Activated naive CD4-positive, alpha-beta T cell treated with anti-CD3 and anti-CD28 coated beads, Interleukin-2, amount 10 ng/mL, durations not matched to agents 7 days and 5 days (primary cell): ENCODE measurements around the gene C15orf40.
A peak's percentile ranks its signal among the peaks of the same experiment; 100 is the strongest.
"Not testable (repeated sequence)": the region's sequence is repeated elsewhere in the genome, so short reads cannot be mapped to it uniquely, and the experiment has no call there.

ENCODE experiments used
- CTCF ChIA-PET: fragments of 350-600 bp; sonication (Branson Sonifier 250); formaldehyde crosslinking; loops from one replicate; lab custom pipeline; 2021; ENCODE audit warnings: antibody characterized with exemption; lab: Charles Lee
- DNase-seq: peaks from one replicate; pipeline ENCODE4 v3.0.0-alpha.2; 2020
- H3K27ac Mint-ChIP-seq: one replicate; pipeline ENCODE4 v1.8.0; 2021; ENCODE audit warnings: mild to moderate bottlenecking, moderate library complexity, mixed read lengths
- H3K27me3 Mint-ChIP-seq: one replicate; pipeline ENCODE4 v1.8.0; 2021; ENCODE audit warnings: mild to moderate bottlenecking, mixed read lengths
- H3K36me3 Mint-ChIP-seq: one replicate; pipeline ENCODE4 v1.8.0; 2021; ENCODE audit warnings: mixed read lengths
- H3K4me1 Mint-ChIP-seq: one replicate; pipeline ENCODE4 v1.8.0; 2021; ENCODE audit warnings: mixed read lengths
- H3K4me3 Mint-ChIP-seq: one replicate; pipeline ENCODE4 v1.8.0; 2021; ENCODE audit warnings: mild to moderate bottlenecking, moderate library complexity, mixed read lengths
- H3K9me3 Mint-ChIP-seq: one replicate; pipeline ENCODE4 v1.8.0; 2021; ENCODE audit warnings: mixed read lengths

C15orf40 gene

DNA sequence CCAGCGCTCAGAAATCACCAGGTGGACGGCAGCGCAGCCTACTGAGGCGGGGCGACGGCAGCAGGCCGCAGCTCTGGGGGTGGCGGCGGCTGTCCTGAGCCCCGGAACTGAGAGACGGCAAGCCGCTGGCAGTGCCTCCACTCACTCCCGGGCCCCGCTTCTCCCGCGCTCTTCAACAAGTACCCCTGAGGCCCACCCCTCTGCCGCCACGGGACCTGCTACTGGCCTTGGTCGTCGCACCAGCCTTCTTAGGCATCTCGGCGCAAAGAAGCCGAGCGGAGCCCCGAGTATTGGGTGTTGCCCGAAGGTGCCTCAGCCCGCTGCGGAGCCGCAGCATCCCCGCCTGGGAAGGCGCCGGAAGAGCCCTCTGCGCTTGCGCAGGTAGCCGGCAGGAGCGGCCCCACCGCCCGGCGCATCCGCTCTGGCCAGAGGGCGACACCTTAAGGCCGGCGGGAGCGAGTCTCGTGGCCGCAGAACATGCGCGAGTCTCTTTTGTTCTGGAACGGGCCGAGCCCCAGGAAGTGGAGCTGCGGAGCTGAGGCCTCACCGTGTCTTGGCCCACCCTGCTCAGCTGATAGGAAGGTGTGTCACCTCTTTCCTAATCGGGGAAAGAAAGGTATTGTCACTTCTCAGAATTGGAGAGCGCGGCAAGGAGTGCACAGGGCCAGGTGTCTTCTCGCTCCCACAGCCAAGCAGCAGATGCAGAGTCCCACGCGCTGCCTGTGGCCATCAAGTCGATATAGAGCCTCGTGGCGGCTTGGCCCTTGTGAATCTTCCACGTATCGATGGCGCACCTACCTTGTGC, at the start of gene C15orf40:
TSS of gene C15orf40 (minus strand) at position 369 of the 805 bp plus-strand sequence. CDS start at position 337, 32 bp downstream.
- H3K27me3 Mint-ChIP-seq, result no peaks in the 10 kb centered on the region
- CTCF ChIA-PET, result interaction anchor here (1.0 to 3.3 kb wide), 15 partner anchors 11 to 480 kb away, joined by 3 to 20 read pairs (median 4); no protein-coding TSS in a partner anchor

DNA sequence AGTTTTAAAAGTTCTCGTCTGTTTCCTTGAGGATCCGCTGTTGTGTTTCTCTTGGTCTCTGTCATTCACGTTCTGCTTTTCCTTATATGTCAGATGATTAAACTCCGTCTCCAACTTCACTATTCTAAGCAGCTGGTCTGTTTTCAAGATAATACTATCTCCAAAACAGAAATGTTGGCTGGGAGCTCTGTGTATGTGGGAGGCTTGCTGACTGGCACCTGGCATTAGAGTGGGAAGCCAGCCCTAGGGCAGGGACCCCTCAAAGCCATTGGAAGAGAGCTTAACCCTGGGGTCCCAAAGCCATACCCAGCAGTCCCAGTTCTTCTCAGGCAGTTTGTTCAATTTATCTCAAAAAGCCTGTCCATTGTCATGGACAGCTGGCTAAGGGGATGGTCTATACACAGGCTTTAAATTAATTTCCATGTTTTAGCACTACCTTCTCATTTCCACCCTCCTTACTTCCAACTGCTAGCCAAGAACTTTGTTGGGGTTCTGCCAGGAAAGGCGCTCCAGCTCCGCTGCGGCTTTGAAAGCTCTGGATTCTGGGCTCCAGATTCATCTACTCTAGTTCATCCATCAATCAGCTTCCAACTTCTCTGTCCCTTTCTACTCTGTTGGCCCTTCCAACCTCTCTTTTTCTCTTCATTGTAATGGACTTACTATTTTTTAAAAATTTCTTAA, 46.4 kb upstream of the C15orf40 start:
- no peak overlapping the region for H3K4me3 Mint-ChIP-seq
- no peak for DNase-seq

More for the DNA sequence above, at the start of gene C15orf40:
- H3K4me3 Mint-ChIP-seq, result peak within 1 kb of the TSS; percentile 96
- peak within 1 kb of the TSS; percentile 97 for H3K27ac Mint-ChIP-seq
- peaks cover 43% of the 10 kb centered on the region for H3K36me3 Mint-ChIP-seq
- peaks cover 42% of the 10 kb centered on the region for H3K4me1 Mint-ChIP-seq
- no peaks in the 10 kb centered on the region for H3K9me3 Mint-ChIP-seq
- DNase-seq, result peak; percentile 87

DNA sequence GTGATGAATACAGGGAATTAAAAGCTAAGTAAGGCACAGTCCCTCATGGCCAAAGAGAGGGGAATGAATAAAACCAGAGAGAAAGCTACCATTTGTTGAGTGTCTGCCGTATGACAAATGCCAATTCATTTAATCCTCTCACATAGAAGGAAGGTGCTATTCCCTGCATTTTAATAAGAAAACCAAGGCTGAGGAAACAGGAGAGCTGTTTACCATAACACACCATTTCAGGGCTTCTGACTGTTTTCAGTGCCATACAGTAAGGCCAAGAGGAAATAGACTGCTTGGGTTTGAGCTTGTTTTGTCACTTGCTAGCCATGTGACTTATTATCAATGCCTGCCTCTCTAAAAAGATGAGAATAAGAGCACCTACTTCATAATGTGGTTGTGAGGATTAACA, 45.6 kb upstream of the C15orf40 start:
- H3K9me3 Mint-ChIP-seq, result no peaks in the 10 kb centered on the region
- no peaks in the 10 kb centered on the region for H3K27me3 Mint-ChIP-seq
- CTCF ChIA-PET, result no interaction called here
- H3K4me1 Mint-ChIP-seq, result peaks cover 15% of the 10 kb centered on the region
- no peak for DNase-seq
- peaks cover 20% of the 10 kb centered on the region for H3K36me3 Mint-ChIP-seq
- no peak overlapping the region for H3K4me3 Mint-ChIP-seq
- H3K27ac Mint-ChIP-seq, result no peak overlapping the region

More for the DNA sequence above, 46.4 kb upstream of the C15orf40 start:
- peaks cover 15% of the 10 kb centered on the region for H3K4me1 Mint-ChIP-seq
- no peak overlapping the region for H3K27ac Mint-ChIP-seq
- H3K27me3 Mint-ChIP-seq, result no peaks in the 10 kb centered on the region
- H3K9me3 Mint-ChIP-seq, result no peaks in the 10 kb centered on the region
- CTCF ChIA-PET, result no interaction called here
- H3K36me3 Mint-ChIP-seq, result peaks cover 20% of the 10 kb centered on the region

DNA sequence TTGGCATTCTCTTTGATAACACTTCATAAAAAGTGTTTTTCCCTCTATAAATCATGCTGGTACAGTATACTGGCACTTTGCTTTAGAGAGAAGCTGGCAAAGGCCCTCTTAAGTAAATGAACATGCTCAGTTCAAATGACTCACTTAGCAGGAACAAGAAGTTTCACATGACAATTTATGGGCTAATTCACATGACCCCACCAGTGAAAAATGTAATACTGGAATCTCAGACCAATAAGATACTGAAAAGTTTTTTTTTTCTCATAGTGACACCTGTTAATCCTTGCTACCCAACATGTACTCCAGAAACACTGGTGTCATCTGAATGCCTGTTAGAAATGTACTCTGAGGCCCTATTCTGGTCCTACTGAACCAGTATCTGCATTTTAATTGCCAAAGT, 41.7 kb upstream of the C15orf40 start:
- Mint-ChIP-seq H3K4me3 (no peak overlapping the region), H3K27me3 (no peaks in the 10 kb centered on the region), H3K4me1 (peaks cover 11% of the 10 kb centered on the region), H3K36me3 (peaks cover 31% of the 10 kb centered on the region), H3K27ac (no peak overlapping the region), H3K9me3 (no peaks in the 10 kb centered on the region)
- no peak for DNase-seq
- CTCF ChIA-PET, result no interaction called here

DNA sequence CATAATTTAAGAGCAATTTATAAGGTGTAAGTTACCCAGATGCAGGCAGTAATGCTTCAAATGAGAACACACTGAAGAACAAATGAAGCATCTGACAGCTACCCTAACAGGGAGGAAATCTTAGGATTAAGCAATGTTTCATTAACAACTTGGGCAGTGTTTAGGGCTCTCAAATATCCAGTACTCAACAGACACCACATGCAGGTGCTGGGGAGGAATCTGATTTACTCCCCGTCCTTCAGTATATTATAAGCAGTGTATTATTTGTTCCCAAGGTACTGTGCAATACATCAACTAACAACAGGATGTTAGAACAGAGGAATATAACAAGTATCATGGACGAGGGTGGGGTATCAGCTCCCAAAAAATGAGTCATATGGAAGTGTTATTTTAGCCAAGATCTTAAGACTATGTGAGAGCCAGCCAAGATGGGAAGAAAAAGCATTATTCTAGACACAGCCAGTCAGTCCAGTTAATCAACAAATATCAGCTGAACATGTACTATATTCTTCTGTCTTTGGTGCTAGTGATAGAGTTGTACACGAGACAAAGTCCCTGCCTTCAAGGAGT, 35.2 kb upstream of the C15orf40 start:
- H3K4me3 Mint-ChIP-seq, result no peak overlapping the region
- no peak for DNase-seq
- CTCF ChIA-PET, result no interaction called here
- H3K27me3 Mint-ChIP-seq, result no peaks in the 10 kb centered on the region
- H3K4me1 Mint-ChIP-seq, result no peaks in the 10 kb centered on the region
- H3K36me3 Mint-ChIP-seq, result peaks cover 62% of the 10 kb centered on the region
- H3K27ac Mint-ChIP-seq, result no peak overlapping the region
- H3K9me3 Mint-ChIP-seq, result no peaks in the 10 kb centered on the region

DNA sequence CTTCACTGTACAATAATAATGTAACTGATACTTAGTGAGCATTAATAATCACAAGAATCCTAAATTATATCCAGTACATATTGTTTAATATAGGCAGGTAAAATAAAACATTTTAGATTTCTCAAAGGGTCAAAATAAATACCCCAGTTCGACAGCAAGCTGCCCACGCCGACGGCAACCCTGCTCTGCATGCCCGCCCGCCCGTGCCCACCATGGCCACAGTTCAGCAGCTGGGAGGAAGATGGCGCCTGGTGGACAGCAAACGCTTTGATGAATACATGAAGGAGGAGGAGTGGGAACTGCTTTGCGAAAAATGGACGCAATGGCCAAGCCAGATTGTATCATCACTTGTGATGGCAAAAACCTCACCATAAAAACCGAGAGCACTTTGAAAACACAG, 32.7 kb upstream of the C15orf40 start:
- CTCF ChIA-PET, result no interaction called here
- Mint-ChIP-seq H3K27me3 (no peaks in the 10 kb centered on the region), H3K36me3 (peaks cover 74% of the 10 kb centered on the region), H3K9me3 (no peaks in the 10 kb centered on the region), H3K27ac (no peak overlapping the region), H3K4me3 (no peak overlapping the region), H3K4me1 (peaks cover 5% of the 10 kb centered on the region)
- DNase-seq, result no peak

DNA sequence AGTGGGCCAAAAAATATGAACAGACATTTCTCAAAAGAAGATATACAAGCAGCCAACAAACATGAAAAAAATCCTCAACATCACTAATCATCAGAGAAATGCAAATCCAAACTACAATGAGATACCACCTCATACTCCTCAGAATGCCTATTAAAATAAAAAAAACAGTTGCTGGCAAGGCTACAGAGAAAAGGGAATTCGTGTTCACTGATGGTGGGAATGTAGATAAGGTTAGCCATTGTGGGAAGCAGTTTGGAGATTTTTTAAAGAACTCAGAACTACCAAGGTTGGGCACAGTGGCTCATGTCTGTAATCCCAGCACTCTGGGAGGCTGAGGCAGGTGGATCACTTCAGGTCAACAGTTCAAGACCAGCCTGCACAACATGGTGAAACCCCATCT, 27.8 kb upstream of the C15orf40 start:
- Mint-ChIP-seq H3K27ac (peak overlapping the region; percentile 63), H3K27me3 (no peaks in the 10 kb centered on the region), H3K4me1 (peaks cover 29% of the 10 kb centered on the region), H3K4me3 (no peak overlapping the region), H3K36me3 (peaks cover 68% of the 10 kb centered on the region), H3K9me3 (peaks cover 5% of the 10 kb centered on the region)
- DNase-seq, result no peak
- CTCF ChIA-PET, result no interaction called here

DNA sequence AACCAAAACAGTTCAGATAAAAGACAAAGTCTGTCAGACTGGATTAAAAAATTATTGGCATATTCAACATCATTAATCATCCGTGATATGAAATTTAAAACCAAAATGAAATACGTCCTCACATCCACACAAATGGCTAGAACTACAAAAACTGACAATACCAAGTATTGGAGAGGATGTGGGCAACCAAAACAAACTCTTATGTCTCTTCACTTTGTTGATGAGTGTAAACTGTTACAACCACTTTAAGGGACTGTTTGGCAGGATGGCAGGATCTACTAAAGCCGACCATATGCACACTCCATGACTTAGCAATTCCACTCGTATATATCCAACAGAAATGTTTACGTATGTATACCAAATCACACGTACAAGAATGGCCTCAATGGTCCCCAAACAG, 24.8 kb upstream of the C15orf40 start:
- Mint-ChIP-seq H3K27ac (peak overlapping the region; percentile 77), H3K4me3 (no peak overlapping the region), H3K9me3 (peaks cover 5% of the 10 kb centered on the region), H3K4me1 (peaks cover 29% of the 10 kb centered on the region), H3K27me3 (no peaks in the 10 kb centered on the region), H3K36me3 (peaks cover 62% of the 10 kb centered on the region)
- CTCF ChIA-PET, result no interaction called here
- DNase-seq, result no peak

DNA sequence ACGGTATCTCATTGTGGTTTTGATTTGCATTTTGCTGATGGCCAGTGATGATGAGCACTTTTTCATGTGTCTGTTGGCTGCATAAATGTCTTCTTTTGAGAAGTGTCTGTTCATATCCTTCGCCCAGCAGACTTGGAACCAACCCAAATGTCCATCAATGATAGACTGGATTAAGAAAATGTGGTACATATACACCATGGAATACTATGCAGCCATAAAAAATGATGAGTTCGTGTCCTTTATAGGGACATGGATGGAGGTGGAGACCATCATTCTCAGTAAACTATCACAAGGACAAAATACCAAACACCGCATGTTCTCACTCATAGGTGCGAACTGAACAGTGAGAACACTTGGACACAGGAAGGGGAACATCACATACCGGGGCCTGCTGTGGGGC, 19.8 kb upstream of the C15orf40 start:
- peaks cover 45% of the 10 kb centered on the region for H3K36me3 Mint-ChIP-seq

DNA sequence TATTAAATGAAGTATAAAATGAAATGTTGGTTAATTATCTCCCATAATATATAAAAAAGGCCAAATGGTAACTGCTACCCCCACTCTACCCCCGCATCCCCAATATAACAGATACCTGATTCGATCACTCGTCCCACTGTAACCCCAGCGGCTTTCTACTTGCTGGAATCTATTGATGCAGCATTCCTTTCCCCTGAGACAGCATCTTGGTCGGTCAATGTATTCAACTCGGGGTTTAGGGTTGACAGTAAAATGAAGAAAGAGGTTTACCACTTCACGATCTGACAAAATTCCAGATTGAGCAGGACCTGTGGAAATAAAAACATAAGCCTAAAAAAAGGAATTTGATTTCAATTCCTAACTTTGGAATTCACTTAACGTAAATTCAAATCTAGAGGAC, 18.6 kb upstream of the C15orf40 start:
- CTCF ChIA-PET, result no interaction called here
- Mint-ChIP-seq H3K4me1 (no peaks in the 10 kb centered on the region), H3K9me3 (no peaks in the 10 kb centered on the region), H3K36me3 (peaks cover 38% of the 10 kb centered on the region), H3K4me3 (no peak overlapping the region), H3K27me3 (no peaks in the 10 kb centered on the region), H3K27ac (no peak overlapping the region)
- no peak for DNase-seq

More for the DNA sequence above, 19.8 kb upstream of the C15orf40 start:
- H3K4me1 Mint-ChIP-seq, H3K27ac Mint-ChIP-seq, CTCF ChIA-PET, DNase-seq, H3K4me3 Mint-ChIP-seq, H3K9me3 Mint-ChIP-seq, H3K27me3 Mint-ChIP-seq: not testable (repeated sequence)

DNA sequence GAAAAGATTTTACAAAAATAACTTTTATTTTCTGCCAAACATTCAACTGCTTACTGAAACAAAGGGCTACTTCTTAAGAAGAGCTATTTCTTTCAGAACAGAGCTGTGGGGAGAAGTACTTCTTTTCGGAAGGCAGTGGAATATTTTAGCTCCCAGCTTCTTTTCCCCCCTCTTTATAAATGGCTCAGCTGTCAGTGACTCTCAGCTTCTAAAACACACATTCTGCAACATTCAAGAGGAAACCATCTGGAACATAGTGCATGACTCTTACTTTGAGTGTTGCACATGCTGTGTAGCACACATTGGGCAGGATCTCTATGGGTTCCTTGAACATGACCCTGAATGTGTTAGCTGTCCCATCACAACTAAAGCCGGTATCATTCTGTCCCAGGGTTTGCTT, 7.0 kb upstream of the C15orf40 start:
- CTCF ChIA-PET, result interaction anchor here (1.5 kb wide), 1 partner anchor 230 kb away, joined by 4 read pairs; no protein-coding TSS in a partner anchor
- H3K4me1 Mint-ChIP-seq, result peaks cover 9% of the 10 kb centered on the region
- no peak overlapping the region for H3K4me3 Mint-ChIP-seq
- H3K27me3 Mint-ChIP-seq, result no peaks in the 10 kb centered on the region
- H3K36me3 Mint-ChIP-seq, result peaks cover 22% of the 10 kb centered on the region
- H3K27ac Mint-ChIP-seq, result no peak overlapping the region
- no peaks in the 10 kb centered on the region for H3K9me3 Mint-ChIP-seq
- no peak for DNase-seq

DNA sequence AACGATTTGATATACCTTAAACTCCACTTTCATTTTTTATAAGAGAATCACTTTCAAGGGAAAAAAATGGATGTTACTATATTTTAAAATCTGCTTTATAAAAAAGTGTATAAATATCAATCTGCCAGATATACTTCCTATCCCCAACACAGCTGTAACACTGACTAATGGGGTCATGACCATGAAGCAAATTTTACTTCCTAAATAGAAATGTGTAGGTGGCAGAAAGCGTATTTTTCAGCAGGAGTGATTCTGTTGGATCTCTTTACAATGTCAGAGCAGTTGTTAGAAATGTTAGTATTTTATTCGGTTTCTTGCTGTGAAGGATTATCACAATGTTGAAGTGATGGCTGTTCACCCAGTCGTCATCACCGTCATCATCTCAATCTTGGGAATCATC, 5.5 kb upstream of the C15orf40 start:
- no peak for DNase-seq
- Mint-ChIP-seq H3K36me3 (peaks cover 30% of the 10 kb centered on the region), H3K9me3 (no peaks in the 10 kb centered on the region), H3K27ac (no peak overlapping the region), H3K4me3 (no peak overlapping the region), H3K4me1 (peaks cover 21% of the 10 kb centered on the region), H3K27me3 (no peaks in the 10 kb centered on the region)
- CTCF ChIA-PET, result no interaction called here

DNA sequence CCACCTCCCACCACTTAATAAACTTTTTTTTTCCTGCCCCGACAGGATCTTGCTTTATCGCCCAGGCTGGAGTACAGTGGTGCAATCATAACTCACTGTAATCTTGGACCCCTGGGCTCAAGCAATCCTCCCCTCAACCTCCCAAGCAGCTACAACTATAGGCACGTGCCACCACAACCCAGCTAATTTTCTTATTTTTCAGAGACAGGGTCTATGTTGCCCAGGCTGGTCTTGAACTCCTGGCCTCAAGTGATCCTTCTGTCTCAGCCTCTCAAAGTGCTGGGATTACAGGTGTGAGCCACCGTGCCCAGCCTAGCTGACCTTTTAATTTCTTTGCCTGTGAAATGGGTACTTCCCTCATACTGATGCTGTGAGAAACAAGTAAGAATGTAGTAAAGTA, 3.9 kb upstream of the C15orf40 start:
- Mint-ChIP-seq H3K4me3 (no peak overlapping the region), H3K27me3 (no peaks in the 10 kb centered on the region), H3K4me1 (peaks cover 30% of the 10 kb centered on the region), H3K9me3 (no peaks in the 10 kb centered on the region), H3K36me3 (peaks cover 33% of the 10 kb centered on the region), H3K27ac (no peak overlapping the region)
- CTCF ChIA-PET, result no interaction called here
- DNase-seq, result no peak

DNA sequence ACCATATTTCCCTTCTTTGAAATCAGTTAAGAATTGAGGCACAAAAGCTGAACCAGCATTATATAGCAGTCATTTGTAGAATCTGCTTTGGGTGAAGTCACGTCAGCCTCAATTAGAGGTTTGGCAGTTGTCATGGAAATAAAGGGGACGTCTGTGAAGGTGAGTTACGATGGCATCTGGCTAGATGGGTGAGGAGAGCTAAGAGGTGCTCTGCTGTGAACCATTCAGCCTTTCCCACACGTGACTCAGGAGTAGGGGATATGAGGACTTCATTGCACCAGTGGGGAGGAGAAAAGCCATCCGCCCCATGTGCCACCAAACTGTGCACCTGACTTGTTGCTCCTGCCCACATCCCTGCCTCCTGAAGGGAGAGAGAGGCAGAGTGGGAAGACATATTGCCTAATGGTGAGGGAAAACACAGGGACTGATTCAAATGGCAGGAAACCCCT, 2.8 kb upstream of the C15orf40 start:
- CTCF ChIA-PET, result interaction anchor here (0.9 kb wide), 1 partner anchor 14 kb away, joined by 3 read pairs; no protein-coding TSS in a partner anchor
- no peak overlapping the region for H3K4me3 Mint-ChIP-seq
- H3K9me3 Mint-ChIP-seq, result no peaks in the 10 kb centered on the region
- DNase-seq, result no peak
- H3K27me3 Mint-ChIP-seq, result no peaks in the 10 kb centered on the region
- peaks cover 40% of the 10 kb centered on the region for H3K4me1 Mint-ChIP-seq
- H3K36me3 Mint-ChIP-seq, result peaks cover 37% of the 10 kb centered on the region
- peak overlapping the region; percentile 8 for H3K27ac Mint-ChIP-seq
